Gastrocnemius medialis (tissue), 4 donors: ENCODE measurements around the gene IDUA.

Source experiments
- POLR2A ChIP-seq, 2 donors: fragments of 450-650 bp; IDR thresholded peaks; one replicate each; pipeline ENCODE4 v1.6.1; 2017; ENCODE audit warnings: antibody characterized with exemption in 2 of 2, mild to moderate bottlenecking in 2 of 2, moderate library complexity in 2 of 2
- TF ChIP-seq, protein P1 (sequence below), 5 experiments: fragments of 450-650 bp in 3 of 5; fragments of 200-600 bp in 2 of 5; sonication (generic) in 2 of 5; IDR thresholded peaks in 4 of 5; conservative IDR thresholded peaks in 1 of 5; 1 replicate in 4 of 5; 2 replicates in 1 of 5; pipeline ENCODE4 v1.5.1; 2016 to 2019; ENCODE audit warnings: antibody characterized with exemption in 5 of 5, mild to moderate bottlenecking in 3 of 5, moderate library complexity in 3 of 5

DNA sequence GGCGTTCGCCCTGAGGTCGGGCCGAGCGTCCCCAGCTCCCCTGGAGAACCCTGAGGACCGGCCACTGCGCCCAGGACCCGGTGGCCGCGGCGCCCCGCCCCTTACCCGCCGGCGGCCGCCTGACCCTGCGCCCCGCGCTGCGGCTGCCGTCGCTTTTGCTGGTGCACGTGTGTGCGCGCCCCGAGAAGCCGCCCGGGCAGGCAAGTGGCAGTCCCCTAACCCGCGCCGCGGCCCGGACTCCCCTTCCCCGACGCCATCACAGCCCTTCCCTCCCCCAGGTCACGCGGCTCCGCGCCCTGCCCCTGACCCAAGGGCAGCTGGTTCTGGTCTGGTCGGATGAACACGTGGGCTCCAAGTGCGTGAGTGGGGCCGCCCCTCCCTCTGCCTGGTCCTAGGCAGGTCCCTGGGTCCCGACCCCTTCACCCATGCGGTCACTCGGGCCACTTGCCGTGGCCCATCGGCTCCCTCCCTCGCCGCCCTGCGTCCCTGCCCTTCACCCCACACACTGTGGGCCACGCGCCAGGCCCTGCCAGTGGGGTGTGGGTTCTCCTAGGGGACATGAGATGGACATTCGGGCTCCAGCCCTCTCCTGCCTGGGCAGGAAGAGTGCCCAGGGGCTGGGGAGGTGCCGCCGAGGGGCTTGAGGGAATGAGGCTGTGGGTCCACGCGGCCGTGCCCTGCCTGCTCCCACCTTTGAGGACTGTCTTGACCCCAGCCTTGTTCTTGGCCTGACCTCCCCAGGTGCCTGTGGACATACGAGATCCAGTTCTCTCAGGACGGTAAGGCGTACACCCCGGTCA lies 16.6 kb downstream of the IDUA start:
- TF ChIP-seq, protein P1, sequence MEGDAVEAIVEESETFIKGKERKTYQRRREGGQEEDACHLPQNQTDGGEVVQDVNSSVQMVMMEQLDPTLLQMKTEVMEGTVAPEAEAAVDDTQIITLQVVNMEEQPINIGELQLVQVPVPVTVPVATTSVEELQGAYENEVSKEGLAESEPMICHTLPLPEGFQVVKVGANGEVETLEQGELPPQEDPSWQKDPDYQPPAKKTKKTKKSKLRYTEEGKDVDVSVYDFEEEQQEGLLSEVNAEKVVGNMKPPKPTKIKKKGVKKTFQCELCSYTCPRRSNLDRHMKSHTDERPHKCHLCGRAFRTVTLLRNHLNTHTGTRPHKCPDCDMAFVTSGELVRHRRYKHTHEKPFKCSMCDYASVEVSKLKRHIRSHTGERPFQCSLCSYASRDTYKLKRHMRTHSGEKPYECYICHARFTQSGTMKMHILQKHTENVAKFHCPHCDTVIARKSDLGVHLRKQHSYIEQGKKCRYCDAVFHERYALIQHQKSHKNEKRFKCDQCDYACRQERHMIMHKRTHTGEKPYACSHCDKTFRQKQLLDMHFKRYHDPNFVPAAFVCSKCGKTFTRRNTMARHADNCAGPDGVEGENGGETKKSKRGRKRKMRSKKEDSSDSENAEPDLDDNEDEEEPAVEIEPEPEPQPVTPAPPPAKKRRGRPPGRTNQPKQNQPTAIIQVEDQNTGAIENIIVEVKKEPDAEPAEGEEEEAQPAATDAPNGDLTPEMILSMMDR (IDR thresholded peaks at IDR 0.05 in 4 of 5, conservative IDR thresholded peaks at IDR 0.05 in 1 of 5), result no peak
- no peak for TF ChIP-seq POLR2A (IDR thresholded peaks at IDR 0.05)
